A673 (cell line): Measurements from ENCODE around the gene CDC42BPA.

ENCODE experiments used
- CTCF ChIP-seq: fragments of 300-800, 200-600 bp; sonication (generic); conservative IDR thresholded peaks from 2 replicates; pipeline ENCODE4 v1.5.1; 2017; ENCODE audit warnings: low read depth, mild to moderate bottlenecking, antibody characterized with exemption, low read length, moderate library complexity, mixed read lengths
- EZH2 ChIP-seq: fragments of 200-600 bp; sonication (generic); IDR thresholded peaks from 2 replicates; pipeline ENCODE4 v1.6.1; 2017; ENCODE audit warnings: borderline replicate concordance, low read depth, mild to moderate bottlenecking, mixed read lengths, antibody characterized with exemption, low read length; ENCODE audit not compliant: poor library complexity, severe bottlenecking

GRCh38 chr1:227312361-227313025 lies 5.8 kb downstream of the CDC42BPA start:
- no peak for TF ChIP-seq EZH2
- TF ChIP-seq CTCF, result no peak
